Bronchial epithelial cell (primary cell): ENCODE data around the gene EPS8L2. TPM values are rescaled to one million over a fixed set of nuclear protein-coding genes. Genes with fewer than 3 reads are reported as not detected.

Source experiments
- DNase-seq: peaks from one replicate; pipeline ENCODE4 v3.0.0-alpha.2; 2010; ENCODE audit warnings: low read depth
- FAIRE-seq: peaks from 2 replicates; lab custom pipeline; 2011; peaks lifted over from hg19 to GRCh38; lab: Jason Lieb, UNC
- H3K27me3 ChIP-seq: 2 replicates; pipeline ENCODE4 v1.5.1; 2011; ENCODE audit warnings: low read length; ENCODE audit not compliant: control insufficient read depth, insufficient read depth
- H3K36me3 ChIP-seq: 2 replicates; pipeline ENCODE4 v1.5.1; 2011; ENCODE audit warnings: low read length; ENCODE audit not compliant: control insufficient read depth, insufficient read depth
- H3K4me3 ChIP-seq: 2 replicates; pipeline ENCODE4 v1.5.1; 2011; ENCODE audit warnings: mild to moderate bottlenecking, low read depth, low read length, control low read depth
- total RNA-seq: library from RNA; depleted of rRNA; stranded (reverse); fragments of >200 nt; gene quantifications from 2 replicates; pipeline ENCODE4 v1.2.1, GENCODE V29; 2014
- TF ChIP-seq, protein P1 (sequence below): IDR thresholded peaks from 2 replicates; pipeline ENCODE4 v1.5.1; 2011; ENCODE audit warnings: mild to moderate bottlenecking, moderate library complexity, low read length, control low read depth, inconsistent platforms; ENCODE audit not compliant: insufficient read depth, severe bottlenecking

EPS8L2 gene
- 105 and 169 TPM in 2 replicates for total RNA-seq

DNA sequence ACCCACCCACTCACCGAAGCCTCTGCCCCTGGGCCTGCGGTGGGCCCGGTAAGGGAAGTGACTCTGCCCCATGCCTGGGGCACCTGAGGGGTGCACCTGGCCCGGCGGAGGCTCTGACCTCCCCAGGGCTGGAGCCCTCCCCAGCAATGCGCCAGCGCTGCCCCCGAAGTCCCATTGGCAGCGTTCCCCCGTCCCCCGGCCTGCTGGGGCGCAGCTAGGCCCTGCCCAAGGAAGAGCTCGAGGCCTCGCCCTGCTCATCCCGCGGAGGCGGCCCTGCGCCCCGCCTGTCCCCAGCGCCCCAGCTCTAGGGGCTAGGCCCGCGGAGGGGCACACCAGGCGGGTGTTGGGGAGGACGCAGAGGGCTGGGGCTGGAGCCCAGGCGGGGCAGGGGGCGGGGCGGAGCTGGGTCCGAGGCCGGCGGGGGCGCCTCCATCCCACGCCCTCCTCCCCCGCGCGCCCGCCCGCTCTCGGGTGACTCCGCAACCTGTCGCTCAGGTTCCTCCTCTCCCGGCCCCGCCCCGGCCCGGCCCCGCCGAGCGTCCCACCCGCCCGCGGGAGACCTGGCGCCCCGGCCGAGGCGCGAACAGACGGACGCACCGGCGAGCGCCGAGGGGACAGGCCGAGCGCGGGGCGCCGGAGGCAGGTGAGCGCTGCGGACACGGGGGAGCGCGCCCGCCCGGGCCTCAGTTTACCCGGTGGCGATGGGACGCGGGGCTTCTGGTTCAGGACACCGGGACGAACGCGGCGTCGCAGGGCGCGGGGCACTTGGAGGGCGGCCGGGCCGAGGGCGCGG, at the start of gene EPS8L2:
EPS8L2 (plus strand) TSS at position 586 of the 793 bp plus-strand sequence. CDS start 3,177 bp downstream, outside the sequence.
- TF ChIP-seq, protein P1, sequence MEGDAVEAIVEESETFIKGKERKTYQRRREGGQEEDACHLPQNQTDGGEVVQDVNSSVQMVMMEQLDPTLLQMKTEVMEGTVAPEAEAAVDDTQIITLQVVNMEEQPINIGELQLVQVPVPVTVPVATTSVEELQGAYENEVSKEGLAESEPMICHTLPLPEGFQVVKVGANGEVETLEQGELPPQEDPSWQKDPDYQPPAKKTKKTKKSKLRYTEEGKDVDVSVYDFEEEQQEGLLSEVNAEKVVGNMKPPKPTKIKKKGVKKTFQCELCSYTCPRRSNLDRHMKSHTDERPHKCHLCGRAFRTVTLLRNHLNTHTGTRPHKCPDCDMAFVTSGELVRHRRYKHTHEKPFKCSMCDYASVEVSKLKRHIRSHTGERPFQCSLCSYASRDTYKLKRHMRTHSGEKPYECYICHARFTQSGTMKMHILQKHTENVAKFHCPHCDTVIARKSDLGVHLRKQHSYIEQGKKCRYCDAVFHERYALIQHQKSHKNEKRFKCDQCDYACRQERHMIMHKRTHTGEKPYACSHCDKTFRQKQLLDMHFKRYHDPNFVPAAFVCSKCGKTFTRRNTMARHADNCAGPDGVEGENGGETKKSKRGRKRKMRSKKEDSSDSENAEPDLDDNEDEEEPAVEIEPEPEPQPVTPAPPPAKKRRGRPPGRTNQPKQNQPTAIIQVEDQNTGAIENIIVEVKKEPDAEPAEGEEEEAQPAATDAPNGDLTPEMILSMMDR = no peak
- FAIRE-seq = no peak
- Histone ChIP-seq H3K4me3 (peak within 1 kb of the TSS; percentile 93), H3K36me3 (peaks cover 36% of the 10 kb centered on the region), H3K27me3 (no peaks in the 10 kb centered on the region)
- peak; percentile 35 for DNase-seq

DNA sequence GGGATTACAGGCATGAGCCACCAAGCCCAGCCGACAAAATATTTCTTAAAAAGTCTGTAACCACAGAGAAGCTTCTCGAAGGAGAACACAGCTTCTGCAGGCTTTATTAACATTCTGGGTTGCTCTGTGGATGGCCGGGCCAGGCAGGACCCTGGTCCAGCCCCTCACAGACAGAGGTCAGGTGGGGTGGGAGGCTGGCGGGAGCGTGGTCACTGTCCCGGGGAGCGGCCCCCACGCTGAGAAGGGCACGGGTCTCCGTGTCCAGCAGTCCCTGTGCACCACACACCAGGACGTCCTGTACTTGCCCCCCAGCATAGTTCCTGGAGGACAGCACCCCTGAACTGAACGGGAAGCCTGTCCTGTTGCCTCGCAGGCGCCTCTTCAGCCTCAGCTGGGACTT, 49.6 kb upstream of the EPS8L2 start:
- DNase-seq (no peak), FAIRE-seq (no peak)
- Histone ChIP-seq H3K27me3 (no peaks in the 10 kb centered on the region), H3K36me3 (peaks cover 14% of the 10 kb centered on the region), H3K4me3 (no peak overlapping the region)
- TF ChIP-seq, protein P1 = no peak

DNA sequence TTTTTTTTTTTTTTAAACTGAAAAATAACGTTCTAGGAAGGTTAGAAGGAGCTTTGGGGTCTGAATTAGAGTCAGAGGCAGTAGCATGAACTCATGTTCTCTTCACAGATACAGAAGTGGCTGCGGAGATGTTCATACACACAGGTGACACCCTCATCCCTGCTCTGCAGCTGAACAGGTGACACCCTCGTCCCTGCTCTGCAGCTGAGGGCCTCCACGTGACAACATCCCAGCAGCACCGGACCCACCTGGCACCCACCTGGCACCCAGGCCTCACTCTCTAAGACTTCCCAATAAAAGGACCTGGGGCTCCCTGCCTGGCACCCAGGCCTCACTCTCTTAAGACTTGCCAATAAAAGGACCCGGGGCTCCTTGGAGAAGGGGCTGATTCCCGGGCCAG, 49.2 kb upstream of the EPS8L2 start:
- TF ChIP-seq, protein P1 = no peak
- H3K36me3 ChIP-seq = peaks cover 16% of the 10 kb centered on the region

DNA sequence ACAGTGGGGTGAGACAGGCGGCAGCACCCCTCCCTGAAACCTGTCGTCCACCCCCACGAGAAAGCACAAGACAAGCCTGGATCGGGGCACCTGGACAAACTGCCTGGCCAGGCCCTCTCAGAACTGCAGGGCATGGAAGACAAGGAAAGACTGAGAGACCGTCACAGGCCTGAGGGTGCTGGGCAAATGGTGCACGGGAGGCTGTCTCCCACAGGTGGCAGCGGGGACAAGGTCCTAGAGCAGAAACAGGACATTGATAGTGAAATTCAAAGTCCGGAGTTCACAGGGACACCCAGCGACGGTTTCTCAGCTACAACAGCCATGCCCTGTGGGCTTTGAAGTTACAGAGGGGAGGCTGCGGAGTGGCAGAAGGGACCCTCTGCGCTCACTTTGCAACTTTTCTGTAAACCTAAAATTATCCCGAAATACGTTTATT, 48.3 kb upstream of the EPS8L2 start:
- H3K36me3 ChIP-seq = peaks cover 20% of the 10 kb centered on the region
- DNase-seq (no peak), FAIRE-seq (no peak)
- TF ChIP-seq, protein P1 = no peak
- H3K27me3 ChIP-seq = no peaks in the 10 kb centered on the region
- no peak overlapping the region for H3K4me3 ChIP-seq

More for the DNA sequence above, 49.2 kb upstream of the EPS8L2 start:
- no peak for FAIRE-seq
- H3K27me3 ChIP-seq = no peaks in the 10 kb centered on the region
- no peak overlapping the region for H3K4me3 ChIP-seq
- DNase-seq = no peak

DNA sequence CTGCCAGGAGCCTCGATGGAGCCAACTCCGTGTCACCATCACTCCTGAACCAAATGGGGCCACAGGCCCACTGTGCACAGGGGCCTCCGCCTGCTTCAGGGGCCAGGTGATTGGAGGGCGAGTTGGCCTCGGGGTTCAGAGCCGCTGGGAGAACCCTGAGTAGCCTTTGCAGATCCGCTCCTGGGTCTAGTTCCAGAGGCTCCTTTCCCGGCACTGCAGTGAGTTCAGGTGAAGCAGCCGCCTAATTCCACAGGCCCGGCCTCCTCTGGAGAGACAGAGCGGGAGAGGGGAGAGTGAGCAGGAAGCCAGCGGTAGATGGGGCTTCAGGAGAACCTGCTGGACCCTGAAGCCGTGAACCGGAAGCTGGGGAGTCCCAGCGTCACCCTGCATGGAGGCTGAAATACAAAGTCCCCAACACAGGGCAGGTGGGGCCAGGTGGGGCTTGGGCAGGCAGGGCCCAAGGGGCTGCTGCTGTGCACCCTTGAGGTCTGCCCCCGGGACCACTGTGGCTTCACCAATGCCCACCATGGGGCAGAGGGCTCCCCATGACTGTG, 46.4 kb upstream of the EPS8L2 start:
- no peak for DNase-seq
- no peaks in the 10 kb centered on the region for H3K27me3 ChIP-seq
- H3K4me3 ChIP-seq = no peak overlapping the region
- H3K36me3 ChIP-seq = peaks cover 16% of the 10 kb centered on the region
- TF ChIP-seq, protein P1 = no peak
- FAIRE-seq = no peak
